K562 (cell line): Measurements from ENCODE around the gene SLC2A9. TPM values are rescaled to one million over a fixed set of nuclear protein-coding genes. Genes with fewer than 3 reads are reported as not detected.

Source experiments
- ATAC-seq: fragments of 200-7000 bp; cut with Tn5 transposase; 3 replicates; pipeline ENCODE4 v1.9.1; 2020; ENCODE audit warnings: moderate library complexity
- BruUV-seq: library from RNA; stranded (reverse); fragments of 400-500 nt; replicated peaks from 2 replicates; lab custom pipeline; 2021; lab: Mats Ljungman, UMichigan
- CTCF ChIA-PET: fragments of 300-600 bp; formaldehyde crosslinking; extraction: SDS; loops from one replicate; lab custom pipeline; 2021; ENCODE audit warnings: low intra/inter-chr PET ratio; lab: Yijun Ruan, JAX
- POLR2A ChIA-PET: fragments of 300-600, 350-650 bp; sonication (Branson Sonifier 250); formaldehyde crosslinking; extraction: SDS; loops from one replicate; lab custom pipeline; 2021; ENCODE audit warnings: antibody characterized with exemption, inconsistent platforms; lab: Yijun Ruan, JAX
- DNase-seq, 4 experiments: peaks; one replicate each; pipeline versions ENCODE4 v3.0.0 to v3.0.0-alpha.2; 2011 to 2018; ENCODE audit warnings: low spot score in 3 of 4, mixed read lengths in 3 of 4; ENCODE audit errors: extremely low read depth in 1 of 4
- FAIRE-seq: peaks from 2 replicates; lab custom pipeline; 2011; peaks lifted over from hg19 to GRCh38; lab: Jason Lieb, UNC
- H2AFZ ChIP-seq: 2 replicates; pipeline ENCODE4 v1.6.0; 2011; ENCODE audit warnings: low read depth, low read length, control low read depth, inconsistent platforms
- H3K27ac ChIP-seq: fragments of 200-600 bp; 3 replicates; pipeline ENCODE4 v1.8.0; 2011; ENCODE audit warnings: low read depth, mild to moderate bottlenecking, control low read depth, inconsistent platforms, low read length, moderate library complexity, mixed read lengths; ENCODE audit errors: extremely low read depth
- H3K27me3 ChIP-seq, 2 experiments: fragments of 300-600 bp in 1 of 2; 2 replicates in 1 of 2; 3 replicates in 1 of 2; pipeline versions ENCODE4 v1.6.0 to v1.8.0; 2011; ENCODE audit warnings: inconsistent platforms in 2 of 2, low read length in 2 of 2, mild to moderate bottlenecking in 1 of 2, mixed read lengths in 1 of 2, moderate library complexity in 1 of 2; ENCODE audit not compliant: control insufficient read depth in 2 of 2, insufficient read depth in 2 of 2
- H3K36me3 ChIP-seq: fragments of 300-600 bp; 3 replicates; pipeline ENCODE4 v1.8.0; 2011; ENCODE audit warnings: mild to moderate bottlenecking, low read length, inconsistent platforms; ENCODE audit not compliant: control insufficient read depth, insufficient read depth
- H3K4me1 ChIP-seq, 2 experiments: fragments of 200-600 bp in 1 of 2; replicated peaks in 1 of 2; 2 replicates in 1 of 2; 3 replicates in 1 of 2; pipeline versions ENCODE4 v1.5.1 to v1.8.0; 2011; ENCODE audit warnings: inconsistent platforms in 2 of 2, low read length in 2 of 2, mild to moderate bottlenecking in 1 of 2, mixed read lengths in 1 of 2, moderate library complexity in 1 of 2; ENCODE audit not compliant: control insufficient read depth in 2 of 2, insufficient read depth in 2 of 2
- H3K4me2 ChIP-seq: 2 replicates; pipeline ENCODE4 v1.6.1; 2011; ENCODE audit warnings: low read length, control low read depth, inconsistent platforms, mixed read lengths; ENCODE audit not compliant: insufficient read depth
- H3K4me3 ChIP-seq: fragments of 200-600 bp; sonication (generic), shearing (Covaris generic); 2 replicates; pipeline ENCODE4 v1.5.1; 2016; ENCODE audit warnings: control low read depth, inconsistent platforms
- H3K79me2 ChIP-seq: fragments of 200-600 bp; 3 replicates; pipeline ENCODE4 v1.8.0; 2011; ENCODE audit warnings: low read length, inconsistent platforms; ENCODE audit not compliant: control insufficient read depth, insufficient read depth
- H3K9ac ChIP-seq, 2 experiments: 2 replicates each; pipeline versions ENCODE4 v1.6.0 to v1.6.1; 2011; ENCODE audit warnings: low read depth in 2 of 2, low read length in 2 of 2, control low read depth in 1 of 2, inconsistent platforms in 1 of 2, mild to moderate bottlenecking in 1 of 2, mixed read lengths in 1 of 2; ENCODE audit not compliant: insufficient read depth in 1 of 2
- H3K9me1 ChIP-seq: one replicate; pipeline ENCODE4 v1.6.0; 2011; ENCODE audit warnings: inconsistent platforms, mild to moderate bottlenecking, low read length, moderate library complexity; ENCODE audit not compliant: control insufficient read depth, insufficient read depth
- H3K9me3 ChIP-seq: replicated peaks from 2 replicates; pipeline ENCODE4 v1.5.1; 2011; ENCODE audit warnings: low read depth, low read length, inconsistent platforms; ENCODE audit not compliant: control insufficient read depth, insufficient read depth
- H4K20me1 ChIP-seq: replicated peaks from 2 replicates; pipeline ENCODE4 v1.6.1; 2011; ENCODE audit warnings: low read length, inconsistent platforms, mixed read lengths; ENCODE audit not compliant: control insufficient read depth, insufficient read depth
- ATF4 ChIP-seq: fragments of 450-650 bp; formaldehyde crosslinking; IDR thresholded peaks from 2 replicates; pipeline ENCODE4 v1.4.0; 2022; ENCODE audit warnings: mild to moderate bottlenecking, moderate library complexity
- ELF1 ChIP-seq: fragments of 200-800 bp; sonication (Bioruptor generic); IDR thresholded peaks from 2 replicates; pipeline ENCODE4 v1.6.1; 2016; ENCODE audit warnings: missing genetic modification characterization, missing compliant biosample characterization
- EP300 ChIP-seq: IDR thresholded peaks from 2 replicates; pipeline ENCODE4 v1.6.1; 2012; ENCODE audit warnings: low read length, improper control_type of control experiment
- GTF2F1 ChIP-seq: IDR thresholded peaks from 2 replicates; pipeline ENCODE4 v1.6.1; 2011; ENCODE audit warnings: low read depth, low read length, improper control_type of control experiment
- HCFC1 ChIP-seq: IDR thresholded peaks from 2 replicates; pipeline ENCODE4 v1.6.1; 2012; ENCODE audit warnings: low read depth, low read length, improper control_type of control experiment
- ZBTB17 ChIP-seq: fragments of 450-650 bp; formaldehyde crosslinking; IDR thresholded peaks from 2 replicates; pipeline ENCODE4 v1.4.0; 2020; ENCODE audit warnings: mild to moderate bottlenecking
- WGBS: fragments of 100-300 bp; shearing (Covaris generic); methylation state at CpG from one replicate; pipeline ENCODE4 v1.1.6; 2016; ENCODE audit warnings: low coverage, mixed read lengths; ENCODE audit not compliant: insufficient coverage; ENCODE audit errors: missing lambda C conversion rate; 5-methylcytosine and 5-hydroxymethylcytosine counted together
- in situ Hi-C: fragments of 300-500 bp; cut with MboI; formaldehyde crosslinking; loops from 4 replicates; pipeline ENCODE4 v1.15.0; 2018; ENCODE audit warnings: inconsistent platforms, mixed read lengths
- intact Hi-C: fragments of 100-400 bp; cut with micrococcal nuclease; formaldehyde crosslinking; loops from 2 replicates; pipeline ENCODE4 v1.14.2; 2022
- polyA plus RNA-seq, 8 experiments: library from polyadenylated mRNA; depleted of rRNA in 4 of 8; stranded (reverse) in 5 of 8; unstranded in 3 of 8; fragments of >200 nt; fragmentation: Nextera tagmentation in 2 of 8; fragmentation: Illumina TruSeq in 1 of 8; extraction: Ambion mirVana in 2 of 8; extraction: Trizol in 1 of 8; gene quantifications; 2 replicates each; pipeline versions ENCODE4 v1.2.1 to v1.2.3, GENCODE V29; 2011 to 2014; ENCODE audit warnings: inconsistent platforms in 1 of 8, missing spikeins in 1 of 8
- total RNA-seq, 7 experiments: library from RNA; depleted of rRNA in 6 of 7; stranded (reverse); fragments of >200 nt in 6 of 7; fragmentation: Illumina TruSeq in 2 of 7; extraction: Trizol in 2 of 7; gene quantifications; 2 replicates each; pipeline versions ENCODE4 v1.2.1 to v1.2.3, GENCODE V29; 2011 to 2021; ENCODE audit warnings: low replicate concordance in 1 of 7

SLC2A9 gene
- total and polyA plus RNA-seq, 9 of the 15 experiments (the other 6 are each of a cell fraction or from before 2014, with no cell fraction given) = 0.15 to 1.9 (median 0.76) TPM

- Histone ChIP-seq H2AFZ (no peak overlapping the region), H3K79me2 (no peaks in the 10 kb centered on the region), H3K4me1 (peaks cover 6 to 12% of the 10 kb centered on the region in 2 experiments; a peak in 4 of 5 replicates), H3K9me1 (no peaks in the 10 kb centered on the region), H3K9me3 (no peaks in the 10 kb centered on the region), H3K9ac (no peak overlapping the region), H3K4me2 (no peak overlapping the region), H4K20me1 (no peaks in the 10 kb centered on the region), H3K36me3 (no peaks in the 10 kb centered on the region), H3K4me3 (no peak overlapping the region), H3K27me3 (peaks cover 7 to 26% of the 10 kb centered on the region in 2 experiments; a peak in 4 of 5 replicates), H3K27ac (no peak overlapping the region)
- ChIA-PET POLR2A (interaction anchor here (0.6 to 1.1 kb wide), 2 partner anchors 30 to 94 kb away, joined by 3 read pairs; partner anchors contain the start of gene WDR1), CTCF (no interaction called here)
- no peak for TF ChIP-seq EP300
- TF ChIP-seq ELF1 (tag) = no peak
- no peak for TF ChIP-seq ATF4
- TF ChIP-seq ZBTB17 (CRISPR knock-in tag) = no peak
- no peak for TF ChIP-seq GTF2F1
- no peak for TF ChIP-seq HCFC1
- WGBS = 11% methylated on average over 14 of the region's 14 CpGs
- ATAC-seq (no peak), FAIRE-seq (no peak), DNase-seq (no peak)
- BruUV-seq = no TSS peak
- intact Hi-C loops (no loop called here), in situ Hi-C loops (no loop called here)
These were observed 1.2 kb upstream of the SLC2A9 start for GRCh38 chr4:10022346-10023049.
